Measurements from ENCODE around the gene EIF3C. TPM values are rescaled to one million over a fixed set of nuclear protein-coding genes. Genes with fewer than 3 reads are reported as not detected.

The EIF3C gene
- total RNA-seq, result 10 to 100 TPM; 31.7 to 61.6 TPM

GRCh38 chr16:28711220-28712083 lies at the start of gene EIF3C:
EIF3C (plus strand) TSS chr16:28711464; CDS start chr16:28711687, 223 bp downstream.

GRCh38 chr16:28751487-28751886 lies 40.2 kb downstream of the EIF3C start, which contains the start of gene NPIPB9:
NPIPB9 (plus strand) TSS chr16:28751787.

Small RNA genes within 50 kb of the gene (small RNA-seq; reads per million reads assigned to genes)
- gene MIR6862-2, result 0 reads per million in 2 donors

Other genes starting within 250 kb of the EIF3C start
- not detected for gene NPIPB7, start 239.1 kb upstream of the EIF3C start, total RNA-seq
- 10 to 100 TPM; 24.3 to 28.6 TPM for gene CLN3, start 219.4 kb upstream of the EIF3C start, total RNA-seq
- gene APOBR, start 216.8 kb upstream of the EIF3C start, total RNA-seq, result not detected
- not detected for gene IL27, start 204.6 kb upstream of the EIF3C start, total RNA-seq
- 1 to 10 TPM in 1 of 2 donors, under 1 TPM in 1; 1.00 to 2.8 TPM for gene NUPR1, start 172.5 kb upstream of the EIF3C start, total RNA-seq
- 1 to 10 TPM; 8.3 to 9.6 TPM for gene SGF29, start 157.5 kb upstream of the EIF3C start, total RNA-seq
- gene SULT1A2, start 114.4 kb upstream of the EIF3C start, total RNA-seq, result not detected
- gene SULT1A1, start 101.4 kb upstream of the EIF3C start, total RNA-seq, result under 1 TPM in 1 of 2 donors, not detected in 1; under 0.01 TPM
- gene NPIPB8, start 73.4 kb upstream of the EIF3C start, total RNA-seq, result under 1 TPM in 1 of 2 donors, not detected in 1; under 0.01 TPM
- gene NPIPB9, start 40.3 kb downstream of the EIF3C start, total RNA-seq, result 1 to 10 TPM; 5.2 to 5.7 TPM
- 10 to 100 TPM; 48.5 to 49.0 TPM for gene ATXN2L, start 111.5 kb downstream of the EIF3C start, total RNA-seq
- gene TUFM, start 134.9 kb downstream of the EIF3C start, total RNA-seq, result 100 to 1,000 TPM in 1 of 2 donors, 10 to 100 TPM in 1; 97.4 to 137 TPM
- 10 to 100 TPM; 13.4 to 17.0 TPM for gene SH2B1, start 152.4 kb downstream of the EIF3C start, total RNA-seq
- under 1 TPM; under 0.01 to 0.34 TPM for gene ATP2A1, start 167.0 kb downstream of the EIF3C start, total RNA-seq
- gene RABEP2, start 213.8 kb downstream of the EIF3C start, total RNA-seq, result 10 to 100 TPM; 20.0 to 20.6 TPM
- gene CD19, start 220.5 kb downstream of the EIF3C start, total RNA-seq, result under 1 TPM in 1 of 2 donors, not detected in 1; 0.34 TPM
- 10 to 100 TPM; 25.1 to 32.0 TPM for gene NFATC2IP, start 239.5 kb downstream of the EIF3C start, total RNA-seq